Activated CD8-positive, alpha-beta T cell treated with anti-CD3 and anti-CD28 coated beads, Interleukin-2, amount 10 ng/mL, durations not matched to agents 7 days and 5 days (primary cell): Measurements from ENCODE around the gene DOK5. TPM values are rescaled to one million over a fixed set of nuclear protein-coding genes. Genes with fewer than 3 reads are reported as not detected.
"Not testable (repeated sequence)": the region's sequence is repeated elsewhere in the genome, so short reads cannot be mapped to it uniquely, and the experiment has no call there.

ENCODE experiments used
- ATAC-seq: fragments of 150-1000 bp; cut with Tn5 transposase; one replicate; pipeline ENCODE4 v1.10.0; 2021; ENCODE audit warnings: moderate library complexity
- CTCF ChIA-PET: fragments of 350-600 bp; sonication (Branson Sonifier 250); formaldehyde crosslinking; loops from one replicate; lab custom pipeline; 2021; ENCODE audit warnings: antibody characterized with exemption; lab: Charles Lee
- POLR2A ChIA-PET: fragments of 350-600 bp; sonication (Branson Sonifier 250); formaldehyde crosslinking; loops from one replicate; lab custom pipeline; 2021; ENCODE audit warnings: antibody characterized with exemption; lab: Charles Lee
- DNase-seq: peaks from one replicate; pipeline ENCODE4 v3.0.0-alpha.2; 2020
- H3K27ac Mint-ChIP-seq: one replicate; pipeline ENCODE4 v1.8.0; 2021; ENCODE audit warnings: mild to moderate bottlenecking, mixed read lengths
- H3K27me3 Mint-ChIP-seq: one replicate; pipeline ENCODE4 v1.8.0; 2021; ENCODE audit warnings: low read depth, mixed read lengths
- H3K36me3 Mint-ChIP-seq: one replicate; pipeline ENCODE4 v1.8.0; 2021; ENCODE audit warnings: low read depth, mixed read lengths
- H3K4me1 Mint-ChIP-seq: one replicate; pipeline ENCODE4 v1.8.0; 2021; ENCODE audit warnings: low read depth, mixed read lengths
- H3K4me3 Mint-ChIP-seq: one replicate; pipeline ENCODE4 v1.8.0; 2021; ENCODE audit warnings: mild to moderate bottlenecking, mixed read lengths
- H3K9me3 Mint-ChIP-seq: one replicate; pipeline ENCODE4 v1.8.0; 2022; ENCODE audit warnings: mixed read lengths; ENCODE audit not compliant: insufficient read depth
- total RNA-seq, 2 experiments: library from RNA; stranded (reverse); gene quantifications; one replicate each; pipeline ENCODE4 v1.2.3, GENCODE V29; 2021

Gene DOK5
- total RNA-seq, result not detected

DNA sequence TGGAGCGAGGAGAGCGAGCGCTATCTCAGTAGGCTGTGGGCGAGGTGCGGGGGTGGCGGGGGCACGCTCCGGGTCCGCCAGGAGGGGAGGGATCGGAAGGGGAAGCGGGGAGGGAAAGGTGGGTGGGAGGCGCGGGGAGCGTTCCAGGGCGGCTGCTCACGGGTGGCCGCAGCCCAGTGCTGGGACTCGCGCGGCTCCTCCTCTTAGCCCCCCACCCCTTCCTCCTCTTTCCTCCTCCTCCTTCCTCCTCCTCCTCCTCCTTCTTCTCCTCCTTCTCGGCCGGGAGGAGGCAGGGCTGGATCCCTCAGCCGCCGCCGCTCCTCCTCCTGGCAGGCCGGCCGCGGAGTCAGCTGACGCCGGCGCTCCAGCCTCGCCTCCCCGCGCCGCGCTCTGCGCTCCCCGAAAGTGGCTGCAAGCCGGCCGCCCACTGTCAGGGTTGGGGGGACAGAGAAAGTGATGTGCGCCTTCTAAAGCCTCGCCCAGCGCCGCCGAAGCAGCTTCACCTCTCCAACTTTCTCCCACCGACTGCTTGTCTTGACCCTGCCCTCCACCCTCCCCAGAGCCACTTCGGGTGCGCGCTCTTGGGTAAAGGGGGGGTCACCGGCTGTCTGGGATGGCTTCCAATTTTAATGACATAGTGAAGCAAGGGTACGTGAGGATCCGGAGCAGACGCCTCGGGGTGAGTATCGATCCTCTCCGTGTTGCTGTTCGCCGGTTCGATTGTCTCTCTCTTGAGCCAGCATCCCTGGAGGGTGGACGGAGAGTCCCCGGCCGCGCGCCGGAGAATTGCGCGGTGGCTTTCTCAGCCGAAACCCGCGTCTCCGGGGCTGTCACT is at the start of gene DOK5:
Gene DOK5 (plus strand): TSS at position 260 of the 835 bp plus-strand sequence. CDS start 354 bp downstream, at position 614.
- H3K4me3 Mint-ChIP-seq, result no peak within 1 kb of the TSS

DNA sequence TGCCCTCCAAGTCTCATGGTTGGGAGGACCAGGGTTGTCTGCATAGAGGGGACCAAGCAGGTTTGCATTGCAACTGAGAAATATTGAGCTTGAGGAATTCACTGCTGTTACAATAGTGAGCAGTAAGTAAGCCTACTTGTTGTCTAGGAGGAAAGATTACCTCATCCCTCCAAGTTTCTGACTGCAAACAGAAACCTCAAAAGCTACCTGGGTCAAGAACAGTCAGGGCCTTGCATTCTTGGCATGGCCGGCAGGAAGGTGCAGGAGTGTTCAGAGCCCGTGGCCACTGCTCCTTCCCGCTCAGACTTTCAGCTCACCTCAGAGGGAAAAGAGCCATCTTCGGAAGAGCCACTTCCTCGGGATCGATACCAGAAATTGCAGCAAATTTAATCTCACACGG is 46.0 kb upstream of the DOK5 start:
- Mint-ChIP-seq H3K4me3 (no peak overlapping the region), H3K27me3 (no peaks in the 10 kb centered on the region), H3K9me3 (no peaks in the 10 kb centered on the region), H3K27ac (no peak overlapping the region), H3K36me3 (no peaks in the 10 kb centered on the region), H3K4me1 (no peaks in the 10 kb centered on the region)
- ATAC-seq (no peak), DNase-seq (no peak)
- ChIA-PET POLR2A (no interaction called here), CTCF (no interaction called here)

More for the DNA sequence above, at the start of gene DOK5:
- H3K27me3 Mint-ChIP-seq, result peaks cover 41% of the 10 kb centered on the region
- ATAC-seq (no peak), DNase-seq (no peak)
- no peak within 1 kb of the TSS for H3K27ac Mint-ChIP-seq
- H3K9me3 Mint-ChIP-seq, result no peaks in the 10 kb centered on the region
- no peaks in the 10 kb centered on the region for H3K36me3 Mint-ChIP-seq
- ChIA-PET CTCF (no interaction called here), POLR2A (no interaction called here)
- H3K4me1 Mint-ChIP-seq, result no peaks in the 10 kb centered on the region

DNA sequence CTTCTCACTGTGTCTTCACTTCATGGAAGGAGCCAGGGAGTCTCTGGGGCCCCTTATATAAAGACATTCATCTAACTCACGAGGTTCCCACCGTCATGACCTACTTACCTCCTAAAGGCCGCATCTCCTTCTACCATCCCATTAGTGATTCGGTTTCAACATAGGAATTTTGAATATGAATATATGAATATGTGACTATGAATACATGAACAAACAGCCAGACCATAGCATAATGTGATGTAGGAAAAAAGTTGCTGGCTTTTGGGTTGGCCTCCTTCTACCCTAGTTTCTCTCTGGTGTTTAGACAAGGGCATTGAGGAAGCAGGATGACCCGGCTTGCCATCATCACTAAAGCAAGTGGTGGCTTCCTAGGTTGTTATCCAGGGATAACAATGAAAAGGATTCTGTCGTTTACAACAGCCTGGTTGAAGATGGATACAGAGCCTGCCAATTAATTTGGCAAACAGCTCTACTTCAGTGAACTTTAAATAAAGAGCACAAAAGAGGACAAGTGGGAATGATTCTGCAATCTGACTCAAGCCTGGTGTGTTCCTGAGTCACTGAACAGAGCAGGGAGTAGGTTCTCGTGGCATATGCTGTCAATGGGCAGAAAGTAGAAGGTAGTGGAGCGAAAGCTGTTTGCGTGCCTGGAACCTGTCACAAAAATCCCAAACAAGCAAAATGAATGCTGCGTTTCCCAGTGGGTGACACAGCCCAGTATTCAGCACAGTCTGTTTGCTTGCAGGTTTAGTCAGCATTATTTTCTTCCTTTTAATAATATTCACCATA is 44.0 kb upstream of the DOK5 start:
- Mint-ChIP-seq H3K36me3 (no peaks in the 10 kb centered on the region), H3K4me3 (no peak overlapping the region), H3K4me1 (no peaks in the 10 kb centered on the region), H3K27me3 (no peaks in the 10 kb centered on the region), H3K27ac (no peak overlapping the region), H3K9me3 (no peaks in the 10 kb centered on the region)
- ChIA-PET CTCF (no interaction called here), POLR2A (no interaction called here)
- DNase-seq, result no peak
- no peak for ATAC-seq

DNA sequence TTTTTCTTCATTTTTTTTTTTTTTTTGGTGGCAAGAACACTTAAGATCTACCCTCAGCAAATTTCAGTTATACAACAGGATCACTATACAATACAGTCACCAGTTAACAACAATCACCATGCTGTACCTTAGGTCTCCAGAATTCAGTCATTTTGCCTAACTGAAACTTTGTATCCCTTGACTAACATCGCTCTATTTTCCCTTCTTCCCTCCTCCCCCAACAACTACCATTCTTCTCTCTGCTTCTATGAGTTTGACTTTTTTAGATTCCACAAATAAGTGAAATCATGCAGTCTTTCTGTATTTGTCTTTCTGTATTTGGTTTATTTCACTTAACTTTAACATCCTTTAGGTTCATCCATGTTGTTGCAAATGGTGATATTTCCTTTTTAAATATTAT is 42.4 kb upstream of the DOK5 start:
- Mint-ChIP-seq H3K36me3 (no peaks in the 10 kb centered on the region), H3K4me3 (no peak overlapping the region), H3K4me1 (no peaks in the 10 kb centered on the region), H3K9me3 (no peaks in the 10 kb centered on the region), H3K27me3 (no peaks in the 10 kb centered on the region), H3K27ac (no peak overlapping the region)
- DNase-seq (no peak), ATAC-seq (no peak)
- POLR2A ChIA-PET, result no interaction called here
- CTCF ChIA-PET, result no interaction called here

DNA sequence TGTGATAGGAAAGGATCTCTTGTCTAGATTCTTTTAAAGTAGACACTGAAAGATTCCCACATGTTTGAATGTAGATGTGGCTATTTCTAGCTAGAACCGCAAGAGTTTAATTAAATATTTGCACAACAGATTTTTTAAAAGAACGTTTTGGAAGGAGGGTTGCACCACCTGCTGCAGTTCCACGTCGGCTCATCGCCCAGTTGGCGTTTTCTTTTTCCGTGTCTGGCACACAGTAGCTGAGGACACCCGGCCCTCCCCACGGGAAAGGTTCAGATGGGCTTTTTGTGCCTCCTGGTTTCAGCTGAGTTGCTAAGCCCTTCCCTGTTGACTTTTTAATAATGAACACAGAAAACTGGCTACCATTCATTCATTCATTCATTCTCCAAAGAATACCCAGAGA is 41.8 kb upstream of the DOK5 start:
- POLR2A ChIA-PET, result no interaction called here
- Mint-ChIP-seq H3K27me3 (no peaks in the 10 kb centered on the region), H3K4me3 (no peak overlapping the region), H3K9me3 (no peaks in the 10 kb centered on the region), H3K4me1 (no peaks in the 10 kb centered on the region), H3K27ac (no peak overlapping the region), H3K36me3 (no peaks in the 10 kb centered on the region)
- no peak for ATAC-seq
- no peak for DNase-seq
- CTCF ChIA-PET, result no interaction called here

DNA sequence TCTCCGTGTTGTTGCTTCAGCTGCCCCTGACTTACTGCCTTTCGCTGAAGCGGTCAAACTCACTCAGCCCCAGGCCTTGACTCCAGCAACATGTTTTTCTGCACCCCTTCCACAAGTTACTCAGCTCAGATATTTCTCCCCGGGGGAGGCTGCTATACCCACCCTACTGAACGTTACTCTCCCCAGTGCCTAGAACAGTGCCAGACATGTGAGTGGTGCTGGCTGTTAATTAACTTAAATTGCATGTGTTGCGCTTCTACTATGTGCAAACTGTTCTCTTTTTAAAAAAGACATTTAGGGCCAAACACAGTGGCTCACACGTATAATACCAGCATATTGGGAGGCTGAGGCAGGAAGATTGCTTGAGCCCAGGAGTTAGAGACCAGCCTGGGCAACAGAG is 41.2 kb upstream of the DOK5 start:
- Mint-ChIP-seq H3K27me3 (no peaks in the 10 kb centered on the region), H3K4me3 (no peak overlapping the region), H3K36me3 (no peaks in the 10 kb centered on the region), H3K27ac (no peak overlapping the region), H3K9me3 (no peaks in the 10 kb centered on the region), H3K4me1 (no peaks in the 10 kb centered on the region)
- ATAC-seq, result no peak
- CTCF ChIA-PET, result no interaction called here
- no peak for DNase-seq
- POLR2A ChIA-PET, result no interaction called here

DNA sequence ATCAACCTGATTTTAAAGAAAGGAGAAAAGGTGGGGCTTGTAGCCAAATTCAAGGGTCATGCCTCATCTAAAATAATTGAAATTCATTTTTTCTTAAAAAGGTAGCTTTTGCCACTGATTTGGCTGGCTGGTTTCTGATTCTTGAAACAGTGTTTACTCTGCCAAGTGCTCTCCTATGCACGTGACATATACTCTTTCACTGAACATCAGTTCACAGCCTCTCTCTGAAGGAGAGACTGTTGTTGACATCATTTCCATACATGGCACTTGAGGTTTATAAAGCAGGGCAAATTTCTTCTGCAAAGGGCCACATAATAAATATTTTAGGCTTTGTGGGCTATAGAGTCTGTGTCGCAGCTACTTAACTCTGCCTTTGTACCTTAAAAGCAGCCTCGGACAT is 40.4 kb upstream of the DOK5 start:
- ATAC-seq, result no peak
- H3K36me3 Mint-ChIP-seq, result no peaks in the 10 kb centered on the region
- no peak for DNase-seq
- no peaks in the 10 kb centered on the region for H3K4me1 Mint-ChIP-seq
- no peaks in the 10 kb centered on the region for H3K9me3 Mint-ChIP-seq
- H3K27ac Mint-ChIP-seq, result no peak overlapping the region
- ChIA-PET POLR2A (no interaction called here), CTCF (no interaction called here)
- no peaks in the 10 kb centered on the region for H3K27me3 Mint-ChIP-seq
- H3K4me3 Mint-ChIP-seq, result no peak overlapping the region

DNA sequence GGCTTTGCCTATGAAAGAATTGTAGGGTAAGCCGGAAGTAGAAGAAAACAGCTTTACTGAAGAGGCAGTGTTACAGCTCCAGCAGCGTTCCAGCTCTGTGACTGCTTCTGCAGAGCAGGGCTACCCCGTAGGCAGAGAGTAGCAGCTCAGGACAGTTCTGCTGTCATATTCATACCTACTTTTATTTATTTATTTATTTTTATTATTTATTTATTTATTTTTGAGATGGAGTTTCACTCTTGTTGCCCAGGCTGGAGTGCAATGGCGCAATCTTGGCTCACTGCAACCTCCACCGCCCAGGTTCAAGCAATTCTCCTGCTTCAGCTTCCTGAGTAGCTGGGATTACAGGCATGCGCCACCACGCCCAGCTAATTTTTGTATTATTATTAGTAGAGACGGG is 39.0 kb upstream of the DOK5 start:
- ATAC-seq, H3K27me3 Mint-ChIP-seq, H3K36me3 Mint-ChIP-seq, H3K4me3 Mint-ChIP-seq, POLR2A ChIA-PET, H3K9me3 Mint-ChIP-seq, DNase-seq, CTCF ChIA-PET, H3K27ac Mint-ChIP-seq, H3K4me1 Mint-ChIP-seq: not testable (repeated sequence)

DNA sequence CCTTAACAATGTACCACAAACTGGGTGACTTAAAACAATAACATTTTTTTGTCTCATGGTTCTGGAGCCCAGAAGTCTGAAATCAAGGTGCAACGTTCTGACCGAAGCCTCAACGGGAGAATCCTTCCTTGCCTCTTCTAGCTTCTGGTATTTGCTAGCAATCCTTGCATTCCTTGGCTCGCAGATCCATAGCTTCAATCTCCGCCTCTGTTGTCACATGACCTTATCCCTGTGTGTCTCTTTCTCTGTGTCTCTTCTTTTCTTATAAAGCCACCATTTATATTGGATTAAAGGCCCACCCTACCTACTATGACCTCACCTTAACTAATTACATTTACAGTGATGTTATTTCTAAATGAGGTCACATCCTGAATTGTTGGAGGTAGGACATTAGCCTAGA is 37.2 kb upstream of the DOK5 start:
- H3K36me3 Mint-ChIP-seq, result no peaks in the 10 kb centered on the region
- DNase-seq (no peak), ATAC-seq (no peak)
- no peak overlapping the region for H3K4me3 Mint-ChIP-seq
- H3K27me3 Mint-ChIP-seq, result no peaks in the 10 kb centered on the region
- ChIA-PET POLR2A (no interaction called here), CTCF (no interaction called here)
- H3K27ac Mint-ChIP-seq, result no peak overlapping the region
- H3K4me1 Mint-ChIP-seq, result no peaks in the 10 kb centered on the region
- H3K9me3 Mint-ChIP-seq, result no peaks in the 10 kb centered on the region

DNA sequence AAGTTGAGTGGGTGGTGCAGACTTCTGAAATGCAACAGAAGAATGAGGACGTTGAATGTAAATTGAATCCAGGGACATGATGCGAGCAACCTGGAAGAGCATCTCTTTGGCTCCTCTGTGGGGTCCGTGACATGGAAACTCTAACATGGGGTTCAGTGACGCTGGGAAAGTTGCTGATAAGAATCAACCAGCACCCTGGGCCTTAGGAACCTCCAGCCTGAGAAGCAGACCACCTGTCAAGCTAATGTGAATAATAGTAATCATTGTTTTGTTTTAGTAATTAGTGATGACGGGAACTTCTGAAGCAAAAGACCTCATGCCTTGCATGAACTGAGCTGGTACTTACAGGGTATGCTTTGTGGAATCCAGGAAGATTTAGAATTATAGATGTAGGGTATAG is 25.2 kb upstream of the DOK5 start:
- CTCF ChIA-PET, result no interaction called here
- DNase-seq (no peak), ATAC-seq (no peak)
- H3K27me3 Mint-ChIP-seq, result no peaks in the 10 kb centered on the region
- H3K4me3 Mint-ChIP-seq, result no peak overlapping the region
- no peaks in the 10 kb centered on the region for H3K9me3 Mint-ChIP-seq
- H3K27ac Mint-ChIP-seq, result no peak overlapping the region
- POLR2A ChIA-PET, result no interaction called here
- no peaks in the 10 kb centered on the region for H3K36me3 Mint-ChIP-seq
- H3K4me1 Mint-ChIP-seq, result no peaks in the 10 kb centered on the region

DNA sequence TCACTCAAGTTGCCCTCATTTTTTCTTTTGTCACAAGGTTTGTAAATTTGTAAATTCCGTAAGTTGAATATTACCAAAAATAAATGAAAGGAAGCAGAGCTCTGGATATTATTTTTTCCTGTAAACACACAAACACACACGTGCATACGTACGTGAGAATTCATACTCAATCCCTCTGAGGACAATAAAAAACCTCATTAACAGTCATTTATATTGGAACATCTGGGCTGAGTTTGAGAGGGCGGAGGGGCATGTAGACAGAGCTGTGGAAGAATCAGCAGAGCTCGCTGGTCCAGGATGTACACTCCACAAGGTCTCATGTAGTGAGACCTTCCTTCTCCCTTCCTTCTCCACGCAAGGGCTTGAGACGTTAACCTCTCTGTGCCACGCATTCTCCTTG is 24.2 kb upstream of the DOK5 start:
- Mint-ChIP-seq H3K36me3 (no peaks in the 10 kb centered on the region), H3K27me3 (no peaks in the 10 kb centered on the region), H3K4me3 (no peak overlapping the region), H3K4me1 (no peaks in the 10 kb centered on the region), H3K9me3 (no peaks in the 10 kb centered on the region), H3K27ac (no peak overlapping the region)
- DNase-seq (no peak), ATAC-seq (no peak)
- POLR2A ChIA-PET, result no interaction called here
- CTCF ChIA-PET, result no interaction called here

DNA sequence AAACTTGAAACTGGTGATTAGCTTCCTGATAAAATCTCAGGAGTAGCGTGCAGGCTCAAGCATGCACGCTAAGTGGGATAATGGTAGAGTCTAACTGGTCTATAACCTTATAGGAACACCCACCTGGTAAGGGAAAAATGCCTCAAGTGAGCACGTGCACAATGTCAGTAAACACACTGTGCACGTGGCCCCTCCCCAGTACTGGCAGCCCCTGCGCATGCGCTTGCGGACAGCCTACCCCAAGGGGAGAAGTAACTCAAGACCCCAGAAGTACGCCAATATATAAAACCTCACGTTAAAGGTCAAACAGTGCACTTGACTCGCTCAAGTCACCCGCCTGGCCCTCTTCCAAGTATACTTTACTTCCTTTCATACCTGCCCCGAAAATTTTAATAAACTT is 23.1 kb upstream of the DOK5 start:
- no peaks in the 10 kb centered on the region for H3K27me3 Mint-ChIP-seq
- H3K36me3 Mint-ChIP-seq, result no peaks in the 10 kb centered on the region
- ATAC-seq (no peak), DNase-seq (no peak)
- no peak overlapping the region for H3K4me3 Mint-ChIP-seq
- no peaks in the 10 kb centered on the region for H3K9me3 Mint-ChIP-seq
- POLR2A ChIA-PET, result no interaction called here
- no peak overlapping the region for H3K27ac Mint-ChIP-seq
- CTCF ChIA-PET, result no interaction called here
- H3K4me1 Mint-ChIP-seq, result no peaks in the 10 kb centered on the region
